T1000 (cell line): ENCODE results near the gene VEGFA.

Experiments
- DNase-seq: peaks from one replicate; lab custom pipeline; 2025; ENCODE audit warnings: mixed read lengths; lab: John Stamatoyannopoulos, UW

The VEGFA gene

GRCh38 chr6:43772681-43773049 lies 2.7 kb downstream of the VEGFA start:
- DNase-seq: no peak

GRCh38 chr6:43773050-43773979 lies 3.3 kb downstream of the VEGFA start:
- peak; percentile 36 for DNase-seq

GRCh38 chr6:43773980-43774775 lies 4.2 kb downstream of the VEGFA start:
- DNase-seq: no peak

GRCh38 chr6:43774776-43775534 lies 4.9 kb downstream of the VEGFA start:
- DNase-seq: peak; percentile 62

GRCh38 chr6:43775535-43775885 lies 5.5 kb downstream of the VEGFA start:
- DNase-seq: no peak

GRCh38 chr6:43776115-43776798 lies 6.2 kb downstream of the VEGFA start:
- no peak for DNase-seq

- no peak for DNase-seq
Measured at GRCh38 chr6:43776799-43777776, 7.1 kb downstream of the VEGFA start.

- DNase-seq: no peak
Measured at GRCh38 chr6:43778131-43778855, 8.3 kb downstream of the VEGFA start.

GRCh38 chr6:43778976-43779851 lies 9.2 kb downstream of the VEGFA start:
- DNase-seq: no peak

GRCh38 chr6:43779852-43780236 lies 9.8 kb downstream of the VEGFA start:
- no peak for DNase-seq

GRCh38 chr6:43780293-43780692 lies 10.3 kb downstream of the VEGFA start:
- no peak for DNase-seq

- DNase-seq: no peak
Measured at GRCh38 chr6:43780941-43781928, 11.2 kb downstream of the VEGFA start.

GRCh38 chr6:43781941-43782704 lies 12.1 kb downstream of the VEGFA start:
- no peak for DNase-seq

- no peak for DNase-seq
Measured at GRCh38 chr6:43782764-43783513, 12.9 kb downstream of the VEGFA start.

GRCh38 chr6:43784049-43784855 lies 14.2 kb downstream of the VEGFA start:
- no peak for DNase-seq
